SK-N-SH (cell line): Measurements from ENCODE around the gene TSBP1.

Experiments used
- TF ChIP-seq, protein P1 (sequence below): IDR thresholded peaks from 2 replicates; pipeline ENCODE4 v1.6.1; 2012; ENCODE audit warnings: mild to moderate bottlenecking, low read depth, low read length, moderate library complexity
- TF ChIP-seq, protein P2 (sequence below): fragments of 200-600 bp; sonication (generic); IDR thresholded peaks from 2 replicates; pipeline ENCODE4 v1.6.1; 2017; ENCODE audit warnings: antibody characterized with exemption, mild to moderate bottlenecking, moderate library complexity

- TF ChIP-seq, protein P1, sequence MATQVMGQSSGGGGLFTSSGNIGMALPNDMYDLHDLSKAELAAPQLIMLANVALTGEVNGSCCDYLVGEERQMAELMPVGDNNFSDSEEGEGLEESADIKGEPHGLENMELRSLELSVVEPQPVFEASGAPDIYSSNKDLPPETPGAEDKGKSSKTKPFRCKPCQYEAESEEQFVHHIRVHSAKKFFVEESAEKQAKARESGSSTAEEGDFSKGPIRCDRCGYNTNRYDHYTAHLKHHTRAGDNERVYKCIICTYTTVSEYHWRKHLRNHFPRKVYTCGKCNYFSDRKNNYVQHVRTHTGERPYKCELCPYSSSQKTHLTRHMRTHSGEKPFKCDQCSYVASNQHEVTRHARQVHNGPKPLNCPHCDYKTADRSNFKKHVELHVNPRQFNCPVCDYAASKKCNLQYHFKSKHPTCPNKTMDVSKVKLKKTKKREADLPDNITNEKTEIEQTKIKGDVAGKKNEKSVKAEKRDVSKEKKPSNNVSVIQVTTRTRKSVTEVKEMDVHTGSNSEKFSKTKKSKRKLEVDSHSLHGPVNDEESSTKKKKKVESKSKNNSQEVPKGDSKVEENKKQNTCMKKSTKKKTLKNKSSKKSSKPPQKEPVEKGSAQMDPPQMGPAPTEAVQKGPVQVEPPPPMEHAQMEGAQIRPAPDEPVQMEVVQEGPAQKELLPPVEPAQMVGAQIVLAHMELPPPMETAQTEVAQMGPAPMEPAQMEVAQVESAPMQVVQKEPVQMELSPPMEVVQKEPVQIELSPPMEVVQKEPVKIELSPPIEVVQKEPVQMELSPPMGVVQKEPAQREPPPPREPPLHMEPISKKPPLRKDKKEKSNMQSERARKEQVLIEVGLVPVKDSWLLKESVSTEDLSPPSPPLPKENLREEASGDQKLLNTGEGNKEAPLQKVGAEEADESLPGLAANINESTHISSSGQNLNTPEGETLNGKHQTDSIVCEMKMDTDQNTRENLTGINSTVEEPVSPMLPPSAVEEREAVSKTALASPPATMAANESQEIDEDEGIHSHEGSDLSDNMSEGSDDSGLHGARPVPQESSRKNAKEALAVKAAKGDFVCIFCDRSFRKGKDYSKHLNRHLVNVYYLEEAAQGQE: no peak
- TF ChIP-seq, protein P2, sequence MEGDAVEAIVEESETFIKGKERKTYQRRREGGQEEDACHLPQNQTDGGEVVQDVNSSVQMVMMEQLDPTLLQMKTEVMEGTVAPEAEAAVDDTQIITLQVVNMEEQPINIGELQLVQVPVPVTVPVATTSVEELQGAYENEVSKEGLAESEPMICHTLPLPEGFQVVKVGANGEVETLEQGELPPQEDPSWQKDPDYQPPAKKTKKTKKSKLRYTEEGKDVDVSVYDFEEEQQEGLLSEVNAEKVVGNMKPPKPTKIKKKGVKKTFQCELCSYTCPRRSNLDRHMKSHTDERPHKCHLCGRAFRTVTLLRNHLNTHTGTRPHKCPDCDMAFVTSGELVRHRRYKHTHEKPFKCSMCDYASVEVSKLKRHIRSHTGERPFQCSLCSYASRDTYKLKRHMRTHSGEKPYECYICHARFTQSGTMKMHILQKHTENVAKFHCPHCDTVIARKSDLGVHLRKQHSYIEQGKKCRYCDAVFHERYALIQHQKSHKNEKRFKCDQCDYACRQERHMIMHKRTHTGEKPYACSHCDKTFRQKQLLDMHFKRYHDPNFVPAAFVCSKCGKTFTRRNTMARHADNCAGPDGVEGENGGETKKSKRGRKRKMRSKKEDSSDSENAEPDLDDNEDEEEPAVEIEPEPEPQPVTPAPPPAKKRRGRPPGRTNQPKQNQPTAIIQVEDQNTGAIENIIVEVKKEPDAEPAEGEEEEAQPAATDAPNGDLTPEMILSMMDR: no peak
Observed at GRCh38 chr6:32411566-32412327, 40.0 kb upstream of the TSBP1 start.
